ENCODE results near the gene TNS2. TPM values are rescaled to one million over a fixed set of nuclear protein-coding genes. Genes with fewer than 3 reads are reported as not detected.
A peak's percentile ranks its signal among the peaks of the same experiment; 100 is the strongest.
"Not testable (repeated sequence)": the region's sequence is repeated elsewhere in the genome, so short reads cannot be mapped to it uniquely, and the experiment has no call there.

The TNS2 gene
- total RNA-seq, 1 donor: 3.2 TPM

GRCh38 chr12:53093777-53094393, 44.0 kb downstream of the TNS2 start:
- DNase-seq (ENCODE audit: low read depth in 2 of 3, low spot score in 2 of 3): no peak

- DNase-seq (ENCODE audit: low read depth in 2 of 3, low spot score in 2 of 3): no peak
Measured at GRCh38 chr12:53094394-53094787, 44.5 kb downstream of the TNS2 start.

- not testable (repeated sequence) for DNase-seq (ENCODE audit: low read depth in 2 of 3, low spot score in 2 of 3)
Measured at GRCh38 chr12:53094796-53095595, 45.1 kb downstream of the TNS2 start.

GRCh38 chr12:53095596-53095895, 45.7 kb downstream of the TNS2 start:
- not testable (repeated sequence) for DNase-seq (ENCODE audit: low read depth in 2 of 3, low spot score in 2 of 3)

- DNase-seq (ENCODE audit: low read depth in 2 of 3, low spot score in 2 of 3): no peak
Measured at GRCh38 chr12:53096089-53096741, 46.4 kb downstream of the TNS2 start.

GRCh38 chr12:53096759-53097158, 46.9 kb downstream of the TNS2 start:
- DNase-seq (ENCODE audit: low read depth in 2 of 3, low spot score in 2 of 3): no peak

GRCh38 chr12:53097207-53097563, 47.3 kb downstream of the TNS2 start:
- no peak for DNase-seq (ENCODE audit: low read depth in 2 of 3, low spot score in 2 of 3)

- DNase-seq (ENCODE audit: low read depth in 2 of 3, low spot score in 2 of 3): peak in 2 of 3 donors; percentile 66 to 71
Measured at GRCh38 chr12:53097564-53098353, 47.9 kb downstream of the TNS2 start, which contains the start of gene IGFBP6. TSS of gene IGFBP6 (plus strand) at chr12:53097667. CDS start at chr12:53097718, 51 bp downstream.

GRCh38 chr12:53098354-53098981, 48.6 kb downstream of the TNS2 start:
- DNase-seq (ENCODE audit: low read depth in 2 of 3, low spot score in 2 of 3): no peak

- DNase-seq (ENCODE audit: low read depth in 2 of 3, low spot score in 2 of 3): peak; percentile 74 to 92 (median 91)
Measured at GRCh38 chr12:53099071-53099882, 49.4 kb downstream of the TNS2 start.

GRCh38 chr12:53100466-53101151, 50.7 kb downstream of the TNS2 start:
- DNase-seq (ENCODE audit: low read depth in 2 of 3, low spot score in 2 of 3): no peak

- no peak for DNase-seq (ENCODE audit: low read depth in 2 of 3, low spot score in 2 of 3)
Measured at GRCh38 chr12:53101266-53101665, 51.4 kb downstream of the TNS2 start.

GRCh38 chr12:53101931-53102781, 52.3 kb downstream of the TNS2 start:
- no peak for DNase-seq (ENCODE audit: low read depth in 2 of 3, low spot score in 2 of 3)

GRCh38 chr12:53102883-53103807, 53.3 kb downstream of the TNS2 start, which contains the start of gene SOAT2:
TSS of gene SOAT2 (plus strand) at chr12:53103486. CDS start at chr12:53103578, 92 bp downstream.
- no peak for DNase-seq (ENCODE audit: low read depth in 2 of 3, low spot score in 2 of 3)

- DNase-seq (ENCODE audit: low read depth in 2 of 3, low spot score in 2 of 3): peak in 2 of 3 donors; percentile 76 to 85
Measured at GRCh38 chr12:53103860-53104305, 54.0 kb downstream of the TNS2 start.

- no peak for DNase-seq (ENCODE audit: low read depth in 2 of 3, low spot score in 2 of 3)
Measured at GRCh38 chr12:53105256-53105655, 55.4 kb downstream of the TNS2 start.
